SW480 (cell line): ENCODE measurements around the gene REN.

Source experiments
- DNase-seq: peaks from one replicate; pipeline ENCODE4 v3.0.0-alpha.2; 2016; ENCODE audit warnings: low spot score

REN gene

GRCh38 chr1:204108312-204109141 lies 57.6 kb downstream of the REN start:
- DNase-seq, result no peak

DNA sequence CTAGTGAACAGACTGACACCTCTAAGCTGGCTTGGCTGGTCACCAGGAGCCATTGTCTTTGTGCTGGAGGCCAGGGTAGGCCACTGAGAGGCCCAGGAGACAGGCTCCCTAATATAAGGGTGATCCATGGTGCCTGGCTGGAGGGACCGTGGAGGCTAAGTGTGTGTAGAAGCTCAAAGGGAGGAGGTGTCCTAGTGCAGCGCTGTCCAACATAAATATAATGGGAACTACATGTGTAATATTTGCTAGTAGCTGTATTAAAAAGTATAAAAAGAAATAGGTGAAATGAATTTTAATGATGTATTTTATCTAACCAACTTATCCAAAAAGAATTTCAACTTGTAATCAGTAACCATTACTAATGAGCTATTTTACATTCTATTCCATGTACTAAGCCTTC lies 58.2 kb downstream of the REN start:
- no peak for DNase-seq

DNA sequence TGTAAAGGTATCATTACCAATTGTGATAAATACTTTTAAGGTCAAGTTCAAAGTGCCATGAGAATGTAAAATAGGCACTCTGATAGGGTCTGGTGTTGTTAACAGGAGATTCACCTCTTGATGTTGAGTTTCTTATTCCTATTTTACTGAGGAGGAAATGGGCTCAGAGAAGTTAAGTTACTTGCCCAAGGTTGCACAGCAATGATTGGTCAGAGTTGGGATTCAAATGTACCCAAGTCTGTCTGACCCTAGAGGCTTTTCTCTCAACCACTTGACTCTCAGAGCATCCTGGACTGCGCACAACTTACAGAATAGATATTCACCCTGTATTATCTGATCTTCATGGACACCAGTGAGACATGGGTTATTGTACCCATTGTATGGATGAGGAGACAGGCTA lies 59.3 kb downstream of the REN start:
- DNase-seq, result no peak

GRCh38 chr1:204105131-204105515 lies 61.0 kb downstream of the REN start:
- peak; percentile 35 for DNase-seq
